ENCODE measurements around the gene ZNF217. TPM values are rescaled to one million over a fixed set of nuclear protein-coding genes. Genes with fewer than 3 reads are reported as not detected.
"Not testable (repeated sequence)": the region's sequence is repeated elsewhere in the genome, so short reads cannot be mapped to it uniquely, and the experiment has no call there.

ZNF217 gene
- total and polyA plus RNA-seq, 2 of the 8 experiments (the other 6 are each of a cell fraction or from before 2014, with no cell fraction given), result 15.3 to 87.9 TPM

DNA sequence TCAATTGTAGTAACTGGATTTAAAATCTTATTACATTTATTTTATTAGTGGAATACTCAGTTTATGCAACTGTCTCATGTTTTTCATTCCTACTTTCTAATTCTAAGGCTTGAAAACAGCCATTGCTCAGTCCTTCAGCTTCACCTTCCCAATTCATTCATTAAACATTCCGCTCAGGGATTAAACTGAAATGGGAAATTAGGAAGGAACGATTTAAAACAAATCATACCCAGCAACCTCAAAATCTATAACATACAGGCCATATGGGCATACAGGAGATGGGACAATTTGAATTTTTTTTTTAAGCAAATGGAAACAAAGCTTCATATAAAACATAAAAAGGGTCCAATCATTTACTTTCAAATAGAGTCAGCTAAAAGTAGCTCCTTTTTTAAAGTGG lies 3.5 kb downstream of the ZNF217 start:
- H4K91ac ChIP-seq (replicated peaks; ENCODE audit: insufficient read length, low read length); H4K20me1 ChIP-seq (replicated peaks in 1 of 2; ENCODE audit: control insufficient read depth in 1 of 2, insufficient read depth in 2 of 2, low read length in 2 of 2); H2BK20ac ChIP-seq (ENCODE audit: low read length); H2BK5ac ChIP-seq (ENCODE audit: low read depth, low read length); H4K8ac ChIP-seq (ENCODE audit: extremely low read depth, insufficient read depth, low read length); H3K27me3 ChIP-seq (replicated peaks in 1 of 4; ENCODE audit: control insufficient read depth in 3 of 4, extremely low read depth in 1 of 4, insufficient read depth in 3 of 4, low read length in 3 of 4); H2AK5ac ChIP-seq (ENCODE audit: low read depth, low read length); H3K56ac ChIP-seq (replicated peaks; ENCODE audit: insufficient read length, low read depth, low read length); H3K23me2 ChIP-seq (ENCODE audit: low read depth, low read length); H2AFZ ChIP-seq (ENCODE audit: low read length); POLR2A ChIA-PET (ENCODE audit: partially characterized antibody); H2BK120ac ChIP-seq (replicated peaks; ENCODE audit: low read depth, low read length); H2BK12ac ChIP-seq (ENCODE audit: low read depth, low read length); H3K4ac ChIP-seq (replicated peaks; ENCODE audit: insufficient read length, low read depth, low read length); H3K4me1 ChIP-seq (replicated peaks in 1 of 4; ENCODE audit: control insufficient read depth in 3 of 4, insufficient read depth in 4 of 4, low read length in 3 of 4); H3K9ac ChIP-seq (replicated peaks in 1 of 4; ENCODE audit: extremely low read depth in 1 of 4, low read depth in 3 of 4, low read length in 3 of 4); H3K27ac ChIP-seq (ENCODE audit: low read depth, low read length); H3K23ac ChIP-seq (ENCODE audit: insufficient read length); H3K14ac ChIP-seq (ENCODE audit: insufficient read length); H3K36me3 ChIP-seq (ENCODE audit: control insufficient read depth in 2 of 4, insufficient read depth in 4 of 4, low read length in 3 of 4); H3K79me1 ChIP-seq (ENCODE audit: low read depth, low read length); H2BK15ac ChIP-seq (ENCODE audit: low read length); H3K9me3 ChIP-seq (ENCODE audit: insufficient read depth in 2 of 2, low read depth in 1 of 2, low read length in 1 of 2); H3K18ac ChIP-seq (ENCODE audit: extremely low read depth, low read length); DNase-seq (ENCODE audit: low read depth in 1 of 2, low spot score in 2 of 2); FAIRE-seq: not testable (repeated sequence)
- Histone ChIP-seq H4K5ac (ENCODE audit: insufficient read length, low read depth, low read length) (peak overlapping the region; percentile 95), H3K4me3 (ENCODE audit: extremely low read depth in 1 of 4, insufficient read depth in 2 of 4, low read depth in 3 of 4, low read length in 4 of 4) (peak overlapping the region in 1 of 4 experiments; percentile 84; a peak in 3 of 8 replicates), H3K79me2 (ENCODE audit: control insufficient read depth in 1 of 2, insufficient read depth in 2 of 2, low read length in 2 of 2) (peaks cover 22 to 78% of the 10 kb centered on the region in 2 experiments; a peak in 3 of 4 replicates), H3K4me2 (ENCODE audit: insufficient read depth in 1 of 2, low read depth in 2 of 2, low read length in 2 of 2) (peak overlapping the region; percentile 59 to 62)
- 7% methylated on average over 2 of the region's 2 CpGs; no CpG with 5 or more reads in 1 of the 2 experiments for WGBS, 2 experiments (ENCODE audit: extremely low coverage in 1 of 2, insufficient coverage in 1 of 2, insufficient read length in 1 of 2, insufficient replicate concordance in 2 of 2, low coverage in 1 of 2, low lambda C conversion rate in 2 of 2, missing lambda C conversion rate in 1 of 2)
- CTCF ChIA-PET (ENCODE audit: partially characterized antibody), result interaction anchor here (0.6 kb wide), 1 partner anchor 23 kb away, joined by 3 read pairs; no protein-coding TSS in a partner anchor

Measured in H1 (cell line).